Esophagus muscularis mucosa (tissue), 4 donors: ENCODE data around the gene SEMA5A. TPM values are rescaled to one million over a fixed set of nuclear protein-coding genes. Genes with fewer than 3 reads are reported as not detected.

ENCODE experiments used
- DNase-seq: peaks from one replicate; pipeline ENCODE4 v3.0.0-alpha.2; 2017; ENCODE audit errors: extremely low spot score
- H3K27ac ChIP-seq, 4 donors: fragments of 200-600 bp; sonication (generic); replicated peaks in 1 of 4; 1 replicate in 3 of 4; 2 replicates in 1 of 4; pipeline ENCODE4 v1.5.1; 2016 to 2019; ENCODE audit warnings: mild to moderate bottlenecking in 1 of 4
- H3K27me3 ChIP-seq, 4 donors: fragments of 200-600 bp; sonication (generic); one replicate each; pipeline versions ENCODE4 v1.5.1 to v1.6.0; 2016 to 2019
- H3K36me3 ChIP-seq, 4 donors: fragments of 200-600 bp; sonication (generic); one replicate each; pipeline ENCODE4 v1.5.1; 2016 to 2019
- H3K4me1 ChIP-seq, 4 donors: fragments of 200-600 bp; sonication (generic); one replicate each; pipeline ENCODE4 v1.5.1; 2016 to 2019
- H3K4me3 ChIP-seq, 4 donors: fragments of 200-600 bp; sonication (generic); 1 replicate in 2 of 4; 2 replicates in 2 of 4; pipeline ENCODE4 v1.5.1; 2016 to 2019; ENCODE audit warnings: mild to moderate bottlenecking in 4 of 4, moderate library complexity in 1 of 4
- H3K9me3 ChIP-seq, 4 donors: fragments of 200-600 bp; sonication (generic); 1 replicate in 3 of 4; 2 replicates in 1 of 4; pipeline ENCODE4 v1.5.1; 2016 to 2019
- EP300 ChIP-seq: sonication (generic); formaldehyde crosslinking; IDR thresholded peaks from one replicate; pipeline ENCODE4 v1.6.1; 2017; ENCODE audit warnings: antibody characterized with exemption
- POLR2A ChIP-seq: fragments of 450-650 bp; IDR thresholded peaks from one replicate; pipeline ENCODE4 v1.6.1; 2017; ENCODE audit warnings: antibody characterized with exemption, moderate library complexity, mild to moderate bottlenecking, low read depth
- POLR2AphosphoS5 ChIP-seq, 2 donors: sonication (generic); formaldehyde crosslinking; IDR thresholded peaks; one replicate each; pipeline ENCODE4 v1.6.1; 2017; ENCODE audit warnings: antibody characterized with exemption in 2 of 2
- whole genome bisulfite sequencing: methylation state at CpG from one replicate; pipeline ENCODE4 v1.1.5; 2018; 5-methylcytosine and 5-hydroxymethylcytosine counted together
- intact Hi-C: fragments of 100-400 bp; cut with DNase I; formaldehyde crosslinking; loops from one replicate; pipeline ENCODE4 v1.15.1; 2023
- total RNA-seq, 4 donors: library from RNA; depleted of rRNA; stranded (reverse); fragments of >200 nt; gene quantifications; one replicate each; pipeline versions ENCODE4 v1.1.0 to v1.2.1, GENCODE V29; 2016
- TF ChIP-seq, protein P1 (sequence below), 3 experiments: fragments of 200-600 bp in 2 of 3; fragments of 450-650 bp in 1 of 3; sonication (generic) in 2 of 3; IDR thresholded peaks; one replicate each; pipeline ENCODE4 v1.5.1; 2017 to 2019; ENCODE audit warnings: antibody characterized with exemption in 3 of 3, mild to moderate bottlenecking in 2 of 3, moderate library complexity in 1 of 3

The SEMA5A gene
- total RNA-seq, 4 donors from 2014 or later, result 2.1 to 5.6 (median 3.5) TPM

- Histone ChIP-seq H3K27me3 (no peaks in the 10 kb centered on the region), H3K27ac (no peak overlapping the region), H3K9me3 (no peaks in the 10 kb centered on the region), H3K4me3 (no peak overlapping the region), H3K4me1 (no peaks in the 10 kb centered on the region), H3K36me3 (no peaks in the 10 kb centered on the region)
- no peak for DNase-seq
- intact Hi-C loops, result no loop called here
- TF ChIP-seq POLR2AphosphoS5 (IDR thresholded peaks at IDR 0.05) (no peak), EP300 (no peak), POLR2A (no peak)
- TF ChIP-seq, protein P1, sequence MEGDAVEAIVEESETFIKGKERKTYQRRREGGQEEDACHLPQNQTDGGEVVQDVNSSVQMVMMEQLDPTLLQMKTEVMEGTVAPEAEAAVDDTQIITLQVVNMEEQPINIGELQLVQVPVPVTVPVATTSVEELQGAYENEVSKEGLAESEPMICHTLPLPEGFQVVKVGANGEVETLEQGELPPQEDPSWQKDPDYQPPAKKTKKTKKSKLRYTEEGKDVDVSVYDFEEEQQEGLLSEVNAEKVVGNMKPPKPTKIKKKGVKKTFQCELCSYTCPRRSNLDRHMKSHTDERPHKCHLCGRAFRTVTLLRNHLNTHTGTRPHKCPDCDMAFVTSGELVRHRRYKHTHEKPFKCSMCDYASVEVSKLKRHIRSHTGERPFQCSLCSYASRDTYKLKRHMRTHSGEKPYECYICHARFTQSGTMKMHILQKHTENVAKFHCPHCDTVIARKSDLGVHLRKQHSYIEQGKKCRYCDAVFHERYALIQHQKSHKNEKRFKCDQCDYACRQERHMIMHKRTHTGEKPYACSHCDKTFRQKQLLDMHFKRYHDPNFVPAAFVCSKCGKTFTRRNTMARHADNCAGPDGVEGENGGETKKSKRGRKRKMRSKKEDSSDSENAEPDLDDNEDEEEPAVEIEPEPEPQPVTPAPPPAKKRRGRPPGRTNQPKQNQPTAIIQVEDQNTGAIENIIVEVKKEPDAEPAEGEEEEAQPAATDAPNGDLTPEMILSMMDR (IDR thresholded peaks at IDR 0.05), result no peak
Observed at GRCh38 chr5:9183992-9184391, 361.9 kb downstream of the SEMA5A start.

- intact Hi-C loops, result no loop called here
- H3K4me1 ChIP-seq, result no peaks in the 10 kb centered on the region
- H3K36me3 ChIP-seq, result no peaks in the 10 kb centered on the region
- no peak overlapping the region for H3K4me3 ChIP-seq
- TF ChIP-seq POLR2A, result no peak
- TF ChIP-seq, protein P1 (IDR thresholded peaks at IDR 0.05), result no peak
- no peak overlapping the region for H3K27ac ChIP-seq
- H3K9me3 ChIP-seq, result no peaks in the 10 kb centered on the region
- no peak for DNase-seq
- no peaks in the 10 kb centered on the region for H3K27me3 ChIP-seq
- 90% methylated on average over 11 of the region's 11 CpGs for WGBS
Observed at GRCh38 chr5:9182899-9183695, 362.8 kb downstream of the SEMA5A start.

- H3K36me3 ChIP-seq, result no peaks in the 10 kb centered on the region
- no peak overlapping the region for H3K4me3 ChIP-seq
- no peaks in the 10 kb centered on the region for H3K4me1 ChIP-seq
- H3K9me3 ChIP-seq, result peaks cover 0 to 6% (median 0%) of the 10 kb centered on the region in 4 donors
- no peak overlapping the region for H3K27ac ChIP-seq
- no peak for TF ChIP-seq POLR2A
- TF ChIP-seq POLR2AphosphoS5 (IDR thresholded peaks at IDR 0.05), result no peak
- TF ChIP-seq, protein P1 (IDR thresholded peaks at IDR 0.05), result no peak
- no peak for TF ChIP-seq EP300
- no peak for DNase-seq
- no peaks in the 10 kb centered on the region for H3K27me3 ChIP-seq
- intact Hi-C loops, result no loop called here
Observed at GRCh38 chr5:9176641-9177040, 369.2 kb downstream of the SEMA5A start.

- intact Hi-C loops, result no loop called here
- H3K9me3 ChIP-seq, result peaks cover 0 to 6% (median 0%) of the 10 kb centered on the region in 4 donors
- peak; percentile 39 for DNase-seq
- H3K36me3 ChIP-seq, result no peaks in the 10 kb centered on the region
- H3K4me3 ChIP-seq, result no peak overlapping the region
- H3K27ac ChIP-seq, result no peak overlapping the region
- TF ChIP-seq POLR2AphosphoS5 (IDR thresholded peaks at IDR 0.05) (no peak), EP300 (no peak), POLR2A (no peak)
- TF ChIP-seq, protein P1 (IDR thresholded peaks at IDR 0.05), result no peak
- no peaks in the 10 kb centered on the region for H3K4me1 ChIP-seq
- H3K27me3 ChIP-seq, result no peaks in the 10 kb centered on the region
- WGBS, result 81% methylated on average over 3 of the region's 3 CpGs
Observed at GRCh38 chr5:9174446-9174845, 371.4 kb downstream of the SEMA5A start.
